HUES48 (cell line): Measurements from ENCODE around the gene PLCB1.

Experiments used
- H3K27ac ChIP-seq: one replicate; pipeline ENCODE4 v1.7.0; 2013; ENCODE audit warnings: low read depth, low read length, inconsistent platforms
- H3K27me3 ChIP-seq: 2 replicates; pipeline ENCODE4 v1.6.1; 2013; ENCODE audit warnings: mild to moderate bottlenecking, low read length; ENCODE audit not compliant: control insufficient read depth, insufficient read depth
- H3K36me3 ChIP-seq: 2 replicates; pipeline ENCODE4 v1.6.1; 2013; ENCODE audit warnings: low read length; ENCODE audit not compliant: control insufficient read depth, insufficient read depth
- H3K4me1 ChIP-seq: 2 replicates; pipeline ENCODE4 v1.6.1; 2013; ENCODE audit warnings: mild to moderate bottlenecking, low read length; ENCODE audit not compliant: control insufficient read depth, insufficient read depth
- H3K4me3 ChIP-seq: 2 replicates; pipeline ENCODE4 v1.5.1; 2013; ENCODE audit warnings: mild to moderate bottlenecking, low read depth, low read length
- H3K9ac ChIP-seq: 2 replicates; pipeline ENCODE4 v1.6.1; 2013; ENCODE audit warnings: mild to moderate bottlenecking, low read depth, low read length, moderate library complexity
- H3K9me3 ChIP-seq: 2 replicates; pipeline ENCODE4 v1.6.1; 2013; ENCODE audit warnings: low read length; ENCODE audit not compliant: control insufficient read depth, insufficient read depth

Gene PLCB1

DNA sequence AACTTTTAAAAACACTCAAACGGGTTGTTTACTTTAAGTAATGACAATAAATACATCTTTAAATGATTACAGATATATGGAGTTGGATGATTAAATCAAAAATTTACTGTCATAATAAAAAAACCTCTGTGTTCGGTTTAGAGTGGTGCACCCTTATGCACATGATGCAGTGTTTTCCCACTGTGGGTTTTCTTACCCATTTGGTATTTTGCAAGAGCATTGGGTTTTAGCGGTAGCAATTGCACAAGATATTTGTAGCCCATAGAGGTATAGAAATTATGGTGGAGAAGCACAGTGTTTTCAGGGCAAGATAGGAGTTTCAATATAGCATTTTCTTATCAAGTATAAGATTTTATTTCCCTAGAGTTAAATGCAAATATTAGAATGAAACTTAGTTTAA, 526.0 kb downstream of the PLCB1 start:
- no peaks in the 10 kb centered on the region for H3K27me3 ChIP-seq
- no peaks in the 10 kb centered on the region for H3K9me3 ChIP-seq
- no peak overlapping the region for H3K27ac ChIP-seq
- no peak overlapping the region for H3K4me3 ChIP-seq
- no peaks in the 10 kb centered on the region for H3K36me3 ChIP-seq
- H3K4me1 ChIP-seq, result no peaks in the 10 kb centered on the region
- no peak overlapping the region for H3K9ac ChIP-seq

DNA sequence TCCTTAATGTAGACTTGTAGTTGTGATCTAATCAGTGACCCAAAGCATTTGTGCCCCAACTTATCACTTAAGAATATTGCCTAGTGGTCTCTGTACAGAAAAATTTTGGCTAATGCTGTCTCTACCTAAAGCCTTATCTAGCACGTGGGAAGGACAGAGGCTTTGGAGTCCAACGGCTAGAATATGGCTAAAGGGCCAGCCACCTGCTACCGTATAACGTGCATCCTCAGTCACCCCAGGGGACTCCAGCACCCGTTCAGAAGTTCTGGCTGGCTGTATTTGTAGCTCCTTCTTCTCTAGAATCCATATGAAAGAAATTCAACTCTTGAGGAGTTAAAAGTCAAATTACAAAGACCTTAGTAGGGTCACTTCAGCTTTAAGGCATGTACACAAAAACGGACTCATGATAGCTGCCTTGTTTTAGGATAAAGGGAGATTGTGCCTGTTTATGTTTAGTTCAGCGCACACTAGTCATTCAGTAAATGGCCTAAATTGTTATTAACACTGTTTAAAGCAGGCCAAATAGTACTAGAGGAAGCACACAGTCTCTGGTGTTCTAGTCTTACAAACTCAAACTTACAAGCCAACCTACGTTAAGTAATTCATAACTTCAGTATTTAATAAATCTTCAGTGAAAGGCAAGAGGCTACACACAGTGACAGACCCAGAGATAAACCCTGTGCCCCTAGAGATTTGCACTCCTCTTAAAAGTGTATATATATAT, 529.3 kb downstream of the PLCB1 start:
- H3K9ac ChIP-seq, result no peak overlapping the region
- no peak overlapping the region for H3K27ac ChIP-seq
- no peaks in the 10 kb centered on the region for H3K36me3 ChIP-seq
- no peaks in the 10 kb centered on the region for H3K4me1 ChIP-seq
- no peaks in the 10 kb centered on the region for H3K27me3 ChIP-seq
- H3K9me3 ChIP-seq, result no peaks in the 10 kb centered on the region
- H3K4me3 ChIP-seq, result no peak overlapping the region

DNA sequence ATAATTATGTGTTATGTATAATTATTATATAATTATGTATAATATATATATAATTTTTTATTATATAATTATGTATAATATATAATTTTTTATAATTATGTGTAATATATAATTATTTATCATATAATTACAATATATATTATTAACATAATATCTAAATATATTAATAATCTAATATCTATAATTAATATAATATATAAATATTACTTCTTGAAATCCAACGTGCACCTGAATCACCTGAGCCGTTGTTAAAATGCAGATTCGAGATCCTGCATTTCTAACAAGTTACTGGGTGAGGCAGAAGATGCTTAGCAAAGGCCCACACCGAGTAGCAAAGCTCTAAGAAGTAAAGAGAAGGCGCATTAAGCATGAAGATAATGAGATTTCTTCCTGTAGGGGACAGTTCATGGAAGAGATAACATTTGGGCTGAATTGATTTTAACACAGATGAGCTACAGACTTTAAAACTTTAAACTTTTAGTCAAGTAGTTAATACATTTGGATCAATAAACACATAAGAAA, 530.4 kb downstream of the PLCB1 start:
- H3K4me1 ChIP-seq, result no peaks in the 10 kb centered on the region
- no peaks in the 10 kb centered on the region for H3K27me3 ChIP-seq
- H3K36me3 ChIP-seq, result no peaks in the 10 kb centered on the region
- no peaks in the 10 kb centered on the region for H3K9me3 ChIP-seq
- H3K4me3 ChIP-seq, result no peak overlapping the region
- H3K27ac ChIP-seq, result no peak overlapping the region
- no peak overlapping the region for H3K9ac ChIP-seq

DNA sequence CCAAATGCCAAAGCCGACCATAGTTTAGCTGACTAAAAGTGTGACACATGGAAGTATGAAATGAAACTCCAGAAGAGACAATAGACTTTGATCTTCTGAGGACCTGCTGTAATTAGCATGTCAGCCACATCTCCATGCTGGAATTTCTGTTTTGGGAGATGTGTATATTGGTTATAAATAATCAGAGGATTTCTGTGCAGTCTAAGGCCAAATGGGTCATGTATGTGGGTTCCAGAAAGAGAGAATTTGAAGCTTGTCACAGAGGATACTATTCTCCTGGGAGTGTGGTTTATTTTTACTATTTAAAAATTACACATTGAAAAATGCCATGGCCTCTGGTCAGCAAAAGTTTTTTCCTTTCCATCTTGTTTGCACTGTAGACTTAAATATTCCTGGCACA, 531.4 kb downstream of the PLCB1 start:
- no peak overlapping the region for H3K9ac ChIP-seq
- H3K4me1 ChIP-seq, result no peaks in the 10 kb centered on the region
- H3K4me3 ChIP-seq, result no peak overlapping the region
- H3K9me3 ChIP-seq, result no peaks in the 10 kb centered on the region
- no peaks in the 10 kb centered on the region for H3K27me3 ChIP-seq
- H3K36me3 ChIP-seq, result no peaks in the 10 kb centered on the region
- H3K27ac ChIP-seq, result no peak overlapping the region

DNA sequence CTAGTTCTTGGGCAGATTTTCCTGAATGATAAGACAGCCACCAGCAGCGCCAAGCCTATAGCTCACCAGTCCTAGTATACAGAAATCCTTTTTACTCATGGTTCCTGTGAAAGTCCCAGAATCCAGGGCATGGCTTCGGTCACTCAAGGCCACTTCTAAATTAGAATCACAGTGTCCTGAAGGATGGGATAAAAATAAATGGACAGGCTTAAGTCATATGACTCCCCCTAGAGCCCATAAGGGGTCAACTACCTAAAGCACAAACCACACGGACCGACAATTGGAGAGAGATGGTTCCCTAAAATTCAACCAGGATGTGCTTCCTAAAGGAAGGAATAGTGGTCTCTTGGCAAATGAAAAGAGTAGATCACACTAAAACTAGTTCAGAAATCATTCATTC, 532.7 kb downstream of the PLCB1 start:
- Histone ChIP-seq H3K27me3 (no peaks in the 10 kb centered on the region), H3K4me3 (no peak overlapping the region), H3K9ac (no peak overlapping the region), H3K9me3 (no peaks in the 10 kb centered on the region), H3K4me1 (no peaks in the 10 kb centered on the region), H3K36me3 (no peaks in the 10 kb centered on the region), H3K27ac (no peak overlapping the region)

DNA sequence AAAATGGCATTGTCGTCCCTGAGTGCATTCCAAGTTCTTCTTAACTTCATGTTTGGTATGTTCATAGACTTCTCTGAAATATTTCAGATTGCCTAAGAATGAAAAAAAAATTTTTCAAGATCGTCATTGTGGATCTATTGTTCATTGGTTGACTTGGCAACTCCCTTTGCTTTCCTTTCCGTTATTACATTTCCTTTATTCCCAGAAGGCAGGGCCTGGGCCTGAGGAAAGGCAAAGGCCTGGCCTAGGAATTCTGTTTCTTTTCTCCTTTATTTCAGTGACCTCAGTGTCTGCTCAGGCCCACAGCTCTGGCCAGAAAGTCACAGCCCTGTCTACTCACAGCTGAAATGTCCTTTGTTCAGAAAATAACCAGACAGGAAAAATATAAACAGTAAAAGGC, 535.2 kb downstream of the PLCB1 start:
- Histone ChIP-seq H3K4me1 (0 out of 2 replicates have a peak, but pooled peaks cover 3% of the 10 kb centered on the region), H3K27ac (no peak overlapping the region), H3K36me3 (no peaks in the 10 kb centered on the region), H3K27me3 (no peaks in the 10 kb centered on the region), H3K9me3 (no peaks in the 10 kb centered on the region), H3K9ac (no peak overlapping the region), H3K4me3 (no peak overlapping the region)

DNA sequence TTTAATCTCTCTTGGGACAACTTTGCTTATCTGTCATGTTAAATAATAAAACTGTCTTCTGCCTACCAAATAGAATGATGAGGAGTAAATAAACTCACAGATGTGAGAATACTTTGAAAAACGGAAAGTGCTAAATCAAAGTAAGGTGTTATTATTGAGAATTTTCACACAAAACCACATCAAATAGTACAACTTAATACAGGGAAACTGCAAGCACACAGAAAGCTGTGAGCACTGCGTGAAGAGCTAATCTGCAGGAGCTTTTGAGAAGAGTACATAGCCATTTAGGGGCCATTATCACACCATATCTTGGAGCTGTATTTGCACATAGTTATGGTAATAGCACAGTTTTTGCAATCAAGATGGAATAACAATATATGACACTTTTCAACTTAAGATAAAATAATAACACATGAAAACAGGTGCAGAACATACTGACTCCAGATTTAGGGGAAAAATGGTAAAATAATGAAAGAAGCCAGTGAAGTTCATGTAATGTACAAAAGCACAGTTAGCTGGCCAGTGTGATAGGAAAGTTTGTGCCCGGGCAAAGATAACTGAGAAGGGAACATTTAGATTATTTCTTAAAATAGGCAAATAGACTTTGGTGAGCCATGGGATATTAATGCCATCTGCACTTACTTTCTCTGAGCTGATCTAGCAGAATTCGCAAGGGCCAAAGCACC, 538.3 kb downstream of the PLCB1 start:
- no peaks in the 10 kb centered on the region for H3K27me3 ChIP-seq
- no peak overlapping the region for H3K4me3 ChIP-seq
- no peak overlapping the region for H3K27ac ChIP-seq
- 0 out of 2 replicates have a peak, but pooled peaks cover 3% of the 10 kb centered on the region for H3K4me1 ChIP-seq
- H3K9ac ChIP-seq, result no peak overlapping the region
- H3K9me3 ChIP-seq, result no peaks in the 10 kb centered on the region
- no peaks in the 10 kb centered on the region for H3K36me3 ChIP-seq

DNA sequence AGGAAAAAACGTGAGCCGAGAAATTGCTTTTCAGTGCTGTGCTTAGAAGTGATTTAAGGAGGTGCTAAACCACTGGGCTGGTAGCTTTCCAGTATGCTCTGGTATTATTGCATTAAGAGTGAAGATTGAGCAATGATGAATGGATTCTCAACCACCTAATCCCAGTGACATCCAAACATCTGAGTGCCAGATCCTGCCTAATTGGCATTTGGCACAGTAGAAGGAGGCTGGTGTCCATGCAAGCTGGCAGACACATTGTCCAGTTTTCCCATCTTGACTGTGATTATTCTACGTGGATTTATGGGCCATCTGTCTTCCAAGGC, 538.8 kb downstream of the PLCB1 start:
- no peaks in the 10 kb centered on the region for H3K9me3 ChIP-seq
- H3K27me3 ChIP-seq, result no peaks in the 10 kb centered on the region
- 0 out of 2 replicates have a peak, but pooled peaks cover 3% of the 10 kb centered on the region for H3K4me1 ChIP-seq
- no peak overlapping the region for H3K4me3 ChIP-seq
- no peak overlapping the region for H3K9ac ChIP-seq
- H3K27ac ChIP-seq, result no peak overlapping the region
- no peaks in the 10 kb centered on the region for H3K36me3 ChIP-seq

DNA sequence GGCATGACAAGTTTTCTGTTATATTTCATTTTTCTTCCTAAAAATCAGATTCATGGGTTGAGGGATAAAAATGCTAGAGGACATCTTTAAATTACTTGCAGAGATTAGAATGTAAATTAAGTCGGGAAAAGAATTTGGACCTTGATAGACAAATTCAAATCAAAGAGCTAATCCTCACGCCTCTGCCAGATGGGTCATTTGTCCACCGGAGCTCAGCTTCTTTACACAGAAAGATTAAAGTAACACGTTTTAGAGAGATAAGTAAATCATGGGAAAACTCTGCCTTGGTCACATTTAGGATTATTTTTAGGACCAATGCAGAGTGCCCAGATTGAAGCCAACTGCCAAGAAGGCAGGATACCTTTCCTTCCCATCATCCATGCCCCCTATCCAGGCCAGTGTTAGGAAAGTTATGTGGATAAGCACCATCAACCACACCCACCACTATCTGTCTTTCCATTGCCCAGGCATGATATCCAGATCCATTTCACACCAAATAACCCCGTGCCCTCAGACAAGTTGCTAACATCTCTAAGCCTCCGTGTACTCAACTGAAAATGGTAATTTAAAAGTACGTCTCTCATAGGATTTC, 539.4 kb downstream of the PLCB1 start:
- Histone ChIP-seq H3K4me3 (no peak overlapping the region), H3K27ac (no peak overlapping the region)

DNA sequence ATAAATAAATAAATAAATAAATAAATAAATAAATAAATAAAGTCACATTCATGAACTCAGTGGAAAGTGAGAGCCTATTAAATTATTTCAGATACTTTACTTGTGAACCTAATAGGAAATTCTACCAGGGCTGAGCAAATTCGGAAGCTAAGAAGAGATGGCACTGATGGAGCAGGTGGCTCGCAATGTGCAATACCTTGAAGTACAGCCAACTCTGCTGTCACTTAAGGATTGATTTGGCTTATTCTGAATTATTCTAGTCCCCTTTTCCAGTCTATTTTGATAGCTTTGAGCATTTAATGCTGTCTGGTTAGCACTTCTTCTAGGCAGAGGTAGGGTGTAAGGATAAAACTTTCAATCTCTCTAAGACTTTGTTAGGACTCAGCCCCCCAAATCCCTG, 541.0 kb downstream of the PLCB1 start:
- Histone ChIP-seq H3K9ac (no peak overlapping the region), H3K36me3 (no peaks in the 10 kb centered on the region), H3K27me3 (no peaks in the 10 kb centered on the region), H3K4me1 (0 out of 2 replicates have a peak, but pooled peaks cover 3% of the 10 kb centered on the region), H3K4me3 (no peak overlapping the region), H3K9me3 (no peaks in the 10 kb centered on the region), H3K27ac (no peak overlapping the region)

More for the DNA sequence above, 539.4 kb downstream of the PLCB1 start:
- 0 out of 2 replicates have a peak, but pooled peaks cover 3% of the 10 kb centered on the region for H3K4me1 ChIP-seq
- no peaks in the 10 kb centered on the region for H3K9me3 ChIP-seq
- H3K27me3 ChIP-seq, result no peaks in the 10 kb centered on the region
- no peak overlapping the region for H3K9ac ChIP-seq
- no peaks in the 10 kb centered on the region for H3K36me3 ChIP-seq

DNA sequence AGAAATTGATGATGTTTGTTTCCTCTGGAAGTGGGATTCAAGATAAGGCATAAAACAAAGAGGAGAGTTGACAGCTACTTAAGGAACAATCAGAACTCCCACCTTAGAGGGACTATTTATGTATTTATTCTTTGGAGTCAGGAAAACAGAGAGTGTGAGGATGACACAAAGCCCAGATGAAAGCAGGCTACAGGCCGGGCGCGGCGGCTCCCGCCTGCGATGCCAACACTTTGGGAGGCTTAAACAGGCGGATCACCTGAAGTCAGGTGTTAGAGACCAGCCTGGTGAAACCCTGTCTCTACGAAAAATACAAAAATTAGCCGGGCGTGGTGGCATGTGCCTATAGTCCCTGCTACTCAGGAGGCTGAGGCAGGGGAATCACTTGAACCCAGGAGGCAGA, 543.8 kb downstream of the PLCB1 start:
- Histone ChIP-seq H3K36me3 (no peaks in the 10 kb centered on the region), H3K27ac (no peak overlapping the region), H3K9ac (no peak overlapping the region), H3K9me3 (no peaks in the 10 kb centered on the region), H3K4me3 (no peak overlapping the region), H3K4me1 (0 out of 2 replicates have a peak, but pooled peaks cover 3% of the 10 kb centered on the region), H3K27me3 (no peaks in the 10 kb centered on the region)
